Neuronal stem cell (in vitro differentiated cells): ENCODE results near the gene C19orf44. TPM values are rescaled to one million over a fixed set of nuclear protein-coding genes. Genes with fewer than 3 reads are reported as not detected.
A peak's percentile ranks its signal among the peaks of the same experiment; 100 is the strongest.
"Not testable (repeated sequence)": the region's sequence is repeated elsewhere in the genome, so short reads cannot be mapped to it uniquely, and the experiment has no call there.

Experiments used
- DNase-seq: peaks from one replicate; pipeline ENCODE4 v3.0.0-alpha.2; 2013; ENCODE audit warnings: low spot score
- H2AFZ ChIP-seq: one replicate; pipeline ENCODE4 v1.6.1; 2013; ENCODE audit warnings: mild to moderate bottlenecking, low read length, inconsistent platforms
- H2AK5ac ChIP-seq: 2 replicates; pipeline ENCODE4 v1.6.1; 2013; ENCODE audit warnings: low read depth, mild to moderate bottlenecking, inconsistent platforms, low read length, moderate library complexity, mixed read lengths
- H2BK120ac ChIP-seq: 2 replicates; pipeline ENCODE4 v1.6.1; 2013; ENCODE audit warnings: low read depth, mild to moderate bottlenecking, inconsistent platforms, low read length, moderate library complexity, mixed read lengths
- H2BK12ac ChIP-seq: one replicate; pipeline ENCODE4 v1.6.1; 2013; ENCODE audit warnings: low read length, inconsistent platforms
- H2BK15ac ChIP-seq: 2 replicates; pipeline ENCODE4 v1.6.1; 2013; ENCODE audit warnings: mild to moderate bottlenecking, low read length, inconsistent platforms, mixed read lengths
- H2BK5ac ChIP-seq: one replicate; pipeline ENCODE4 v1.6.1; 2013; ENCODE audit warnings: inconsistent platforms, mild to moderate bottlenecking, low read length, moderate library complexity
- H3K14ac ChIP-seq: one replicate; pipeline ENCODE4 v1.6.1; 2013; ENCODE audit warnings: low read length, inconsistent platforms
- H3K18ac ChIP-seq: 2 replicates; pipeline ENCODE4 v1.6.1; 2013; ENCODE audit warnings: low read length, inconsistent platforms
- H3K23ac ChIP-seq: 2 replicates; pipeline ENCODE4 v1.6.1; 2013; ENCODE audit warnings: low read depth, mild to moderate bottlenecking, mixed read lengths, low read length, inconsistent platforms; ENCODE audit not compliant: poor library complexity
- H3K27ac ChIP-seq: replicated peaks from 3 replicates; pipeline ENCODE4 v1.5.1; 2013; ENCODE audit warnings: low read length, inconsistent platforms
- H3K27me3 ChIP-seq, 3 experiments: 2 replicates each; pipeline ENCODE4 v1.6.1; 2013; ENCODE audit warnings: low read length in 3 of 3, mild to moderate bottlenecking in 2 of 3, inconsistent platforms in 1 of 3, low read depth in 1 of 3, mixed read lengths in 1 of 3, moderate library complexity in 1 of 3; ENCODE audit not compliant: control insufficient read depth in 3 of 3, insufficient read depth in 3 of 3
- H3K36me3 ChIP-seq, 2 donors: replicated peaks in 1 of 2; 2 replicates each; pipeline ENCODE4 v1.6.1; 2013; ENCODE audit warnings: low read length in 2 of 2; ENCODE audit not compliant: control insufficient read depth in 2 of 2, insufficient read depth in 2 of 2
- H3K4ac ChIP-seq: 2 replicates; pipeline ENCODE4 v1.6.1; 2013; ENCODE audit warnings: inconsistent platforms, mild to moderate bottlenecking, low read length, moderate library complexity
- H3K4me1 ChIP-seq, 2 donors: 1 replicate in 1 of 2; 2 replicates in 1 of 2; pipeline ENCODE4 v1.6.1; 2013; ENCODE audit warnings: low read length in 2 of 2, low read depth in 1 of 2; ENCODE audit not compliant: control insufficient read depth in 2 of 2, insufficient read depth in 1 of 2
- H3K4me2 ChIP-seq: one replicate; pipeline ENCODE4 v1.6.1; 2013; ENCODE audit warnings: mild to moderate bottlenecking, low read length, inconsistent platforms; ENCODE audit not compliant: insufficient read depth, poor library complexity, severe bottlenecking
- H3K4me3 ChIP-seq, 2 donors: 2 replicates each; pipeline ENCODE4 v1.5.1; 2013; ENCODE audit warnings: low read length in 2 of 2, mild to moderate bottlenecking in 2 of 2, inconsistent platforms in 1 of 2, moderate library complexity in 1 of 2
- H3K79me1 ChIP-seq: one replicate; pipeline ENCODE4 v1.6.1; 2013; ENCODE audit warnings: low read depth, mild to moderate bottlenecking, inconsistent platforms, low read length, moderate library complexity
- H3K9ac ChIP-seq: one replicate; pipeline ENCODE4 v1.6.1; 2013; ENCODE audit warnings: mild to moderate bottlenecking, low read depth, low read length, inconsistent platforms; ENCODE audit not compliant: poor library complexity
- H3K9me3 ChIP-seq, 2 donors: replicated peaks in 1 of 2; 2 replicates each; pipeline versions ENCODE3 to v1.6.1; 2013; ENCODE audit warnings: low read length in 2 of 2, mild to moderate bottlenecking in 2 of 2, inconsistent platforms in 1 of 2, low read depth in 1 of 2, mixed read lengths in 1 of 2, moderate library complexity in 1 of 2; ENCODE audit not compliant: control insufficient read depth in 2 of 2, insufficient read depth in 1 of 2
- H4K8ac ChIP-seq: one replicate; pipeline ENCODE4 v1.6.1; 2013; ENCODE audit warnings: low read depth, mild to moderate bottlenecking, inconsistent platforms, low read length, moderate library complexity
- H4K91ac ChIP-seq: one replicate; pipeline ENCODE4 v1.6.1; 2013; ENCODE audit warnings: low read length, low read depth, mild to moderate bottlenecking, inconsistent platforms; ENCODE audit not compliant: poor library complexity
- WGBS, 2 donors: extraction: QIAGEN DNeasy Blood & Tissue Kit; methylation state at CpG; one replicate each; pipeline ENCODE4 v1.1.7; 2013; ENCODE audit warnings: missing lambda C conversion rate in 2 of 2, mixed read lengths in 1 of 2; ENCODE audit not compliant: insufficient read length in 2 of 2, insufficient replicate concordance in 1 of 2; ENCODE audit errors: extremely low coverage in 2 of 2; 5-methylcytosine and 5-hydroxymethylcytosine counted together
- polyA plus RNA-seq, 2 experiments: library from polyadenylated mRNA; stranded (reverse); fragments of 200-250 nt; gene quantifications; one replicate each; pipeline ENCODE4 v1.2.3, GENCODE V29; 2013

Gene C19orf44
- 4.7 TPM for polyA plus RNA-seq (2013, experiment 1 of 2)
- polyA plus RNA-seq (2013, experiment 2 of 2) = 4.7 TPM

- Histone ChIP-seq H3K4me1 (peaks cover 6% of the 10 kb centered on the region in 2 donors), H4K91ac (no peak within 1 kb of the TSS), H3K4me3 (peak within 1 kb of the TSS; percentile 57 to 92), H3K9me3 (no peaks in the 10 kb centered on the region), H3K27me3 (no peaks in the 10 kb centered on the region), H2AK5ac (peak within 1 kb of the TSS; percentile 88), H3K18ac (peak within 1 kb of the TSS; percentile 94), H2AFZ (peak within 1 kb of the TSS; percentile 95), H3K36me3 (peaks cover 2 to 6% of the 10 kb centered on the region in 2 donors), H3K4ac (no peak within 1 kb of the TSS), H2BK120ac (no peak within 1 kb of the TSS), H3K79me1 (peaks cover 3% of the 10 kb centered on the region), H3K23ac (peak within 1 kb of the TSS; percentile 93), H3K14ac (peak within 1 kb of the TSS; percentile 94), H3K4me2 (peak within 1 kb of the TSS; percentile 91), H2BK5ac (peak within 1 kb of the TSS; percentile 82), H2BK12ac (no peak within 1 kb of the TSS), H4K8ac (peak within 1 kb of the TSS; percentile 82), H3K27ac (peak within 1 kb of the TSS; percentile 43), H3K9ac (peak within 1 kb of the TSS; percentile 90), H2BK15ac (no peak within 1 kb of the TSS)
- no CpG with 5 or more reads among the region's 52 CpGs for WGBS, 2 donors
- DNase-seq = peak; percentile 99
These were observed at the start of gene C19orf44, which contains the start of gene CALR3 for GRCh38 chr19:16495982-16496612. Gene C19orf44 (plus strand): TSS chr19:16496394. CDS start chr19:16500793, 4,399 bp downstream. Gene CALR3 (minus strand): TSS chr19:16496167. CDS start chr19:16496129, 38 bp downstream.

- Histone ChIP-seq H3K4me2 (no peak overlapping the region), H3K36me3 (peaks cover 3 to 8% of the 10 kb centered on the region in 2 donors), H2BK120ac (no peak overlapping the region), H2BK12ac (no peak overlapping the region), H2BK5ac (no peak overlapping the region), H3K27me3 (no peaks in the 10 kb centered on the region), H3K4ac (no peak overlapping the region), H3K18ac (no peak overlapping the region), H3K4me1 (peaks cover 4 to 11% of the 10 kb centered on the region in 2 donors), H3K23ac (no peak overlapping the region), H3K9me3 (no peaks in the 10 kb centered on the region), H2AFZ (no peak overlapping the region), H3K4me3 (peak overlapping the region in 1 of 2 donors; percentile 57), H3K9ac (no peak overlapping the region), H4K8ac (no peak overlapping the region), H3K27ac (no peak overlapping the region), H4K91ac (no peak overlapping the region), H3K79me1 (peaks cover 4% of the 10 kb centered on the region), H2AK5ac (no peak overlapping the region), H2BK15ac (no peak overlapping the region), H3K14ac (no peak overlapping the region)
- no CpG with 5 or more reads among the region's 9 CpGs for WGBS, 2 donors
- no peak for DNase-seq
These were observed 49.3 kb upstream of the C19orf44 start for GRCh38 chr19:16446724-16447368.

- not testable (repeated sequence) for H3K27me3 ChIP-seq, H2AFZ ChIP-seq, H4K91ac ChIP-seq, H2BK120ac ChIP-seq, H3K36me3 ChIP-seq, H2BK12ac ChIP-seq, H2AK5ac ChIP-seq, H3K4me3 ChIP-seq, H3K18ac ChIP-seq, H4K8ac ChIP-seq, H3K23ac ChIP-seq, H3K4me1 ChIP-seq, H3K79me1 ChIP-seq, H2BK5ac ChIP-seq, H3K9ac ChIP-seq, H3K14ac ChIP-seq, DNase-seq, H2BK15ac ChIP-seq, H3K27ac ChIP-seq, H3K9me3 ChIP-seq, H3K4ac ChIP-seq, H3K4me2 ChIP-seq
- no CpG with 5 or more reads among the region's 3 CpGs for WGBS, 2 donors
These were observed 47.3 kb upstream of the C19orf44 start for GRCh38 chr19:16448872-16449271.

GRCh38 chr19:16449330-16449961 is 46.7 kb upstream of the C19orf44 start:
- no peak for DNase-seq
- H3K4me3 ChIP-seq = no peak overlapping the region

More at GRCh38 chr19:16449330-16449961, 46.7 kb upstream of the C19orf44 start:
- H2BK5ac ChIP-seq = no peak overlapping the region
- H2BK15ac ChIP-seq = no peak overlapping the region
- H2AFZ ChIP-seq = no peak overlapping the region
- H2BK120ac ChIP-seq = no peak overlapping the region
- no peak overlapping the region for H3K9ac ChIP-seq
- H3K4me1 ChIP-seq = peaks cover 5 to 12% of the 10 kb centered on the region in 2 donors
- no peaks in the 10 kb centered on the region for H3K9me3 ChIP-seq
- H4K91ac ChIP-seq = no peak overlapping the region
- no peak overlapping the region for H4K8ac ChIP-seq
- H3K14ac ChIP-seq = no peak overlapping the region
- H3K4ac ChIP-seq = no peak overlapping the region
- no peak overlapping the region for H3K4me2 ChIP-seq
- H3K23ac ChIP-seq = no peak overlapping the region
- no peak overlapping the region for H3K18ac ChIP-seq
- H2AK5ac ChIP-seq = no peak overlapping the region
- peaks cover 3 to 8% of the 10 kb centered on the region in 2 donors for H3K36me3 ChIP-seq
- no peak overlapping the region for H2BK12ac ChIP-seq
- no CpG with 5 or more reads among the region's 6 CpGs for whole genome bisulfite sequencing, 2 donors
- no peak overlapping the region for H3K27ac ChIP-seq
- no peaks in the 10 kb centered on the region for H3K79me1 ChIP-seq
- no peaks in the 10 kb centered on the region for H3K27me3 ChIP-seq
